ENCODE results near the gene CD2AP. TPM values are rescaled to one million over a fixed set of nuclear protein-coding genes. Genes with fewer than 3 reads are reported as not detected.

Gene CD2AP
- total RNA-seq, 1 donor from 2014 or later = 34.9 TPM

DNA sequence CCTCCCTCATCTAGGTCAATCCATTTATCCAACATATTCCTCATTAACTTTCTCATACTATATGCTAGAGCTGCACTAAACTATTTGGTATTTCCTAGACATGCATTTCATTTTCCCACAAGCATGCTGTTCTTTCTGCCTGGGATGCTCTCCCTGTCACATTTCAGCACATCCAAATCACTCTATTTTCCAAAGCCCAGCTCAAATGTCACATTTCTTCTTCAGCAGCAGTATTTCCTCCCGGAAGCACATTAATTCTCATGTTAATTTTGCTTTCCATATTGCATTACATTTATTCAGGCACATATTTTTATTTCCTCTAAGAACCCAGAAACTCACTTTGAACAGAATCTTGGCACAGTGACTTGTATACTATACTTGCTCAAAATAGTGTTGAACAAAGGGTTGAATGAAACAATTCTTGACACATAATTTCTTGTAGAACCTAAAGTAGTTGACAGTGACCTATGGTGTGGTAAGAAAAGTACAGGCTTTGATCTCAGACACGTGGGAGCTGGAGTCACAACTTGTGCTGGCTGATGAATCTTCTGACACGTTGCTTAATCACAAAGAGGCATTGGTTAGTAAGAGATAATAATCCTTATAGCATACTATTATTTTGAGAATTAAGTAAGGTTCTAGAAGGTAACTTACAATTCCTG is 30.8 kb upstream of the CD2AP start:
- Mint-ChIP-seq H3K27me3 (ENCODE audit: low read depth) (no peaks in the 10 kb centered on the region), H3K36me3 (no peaks in the 10 kb centered on the region), H3K9me3 (no peaks in the 10 kb centered on the region), H3K27ac (no peak overlapping the region), H3K4me1 (no peaks in the 10 kb centered on the region), H3K4me3 (no peak overlapping the region)
- no peak for DNase-seq (ENCODE audit: low spot score in 2 of 2, unreplicated experiment in 2 of 2)
- TF ChIP-seq, protein P1, sequence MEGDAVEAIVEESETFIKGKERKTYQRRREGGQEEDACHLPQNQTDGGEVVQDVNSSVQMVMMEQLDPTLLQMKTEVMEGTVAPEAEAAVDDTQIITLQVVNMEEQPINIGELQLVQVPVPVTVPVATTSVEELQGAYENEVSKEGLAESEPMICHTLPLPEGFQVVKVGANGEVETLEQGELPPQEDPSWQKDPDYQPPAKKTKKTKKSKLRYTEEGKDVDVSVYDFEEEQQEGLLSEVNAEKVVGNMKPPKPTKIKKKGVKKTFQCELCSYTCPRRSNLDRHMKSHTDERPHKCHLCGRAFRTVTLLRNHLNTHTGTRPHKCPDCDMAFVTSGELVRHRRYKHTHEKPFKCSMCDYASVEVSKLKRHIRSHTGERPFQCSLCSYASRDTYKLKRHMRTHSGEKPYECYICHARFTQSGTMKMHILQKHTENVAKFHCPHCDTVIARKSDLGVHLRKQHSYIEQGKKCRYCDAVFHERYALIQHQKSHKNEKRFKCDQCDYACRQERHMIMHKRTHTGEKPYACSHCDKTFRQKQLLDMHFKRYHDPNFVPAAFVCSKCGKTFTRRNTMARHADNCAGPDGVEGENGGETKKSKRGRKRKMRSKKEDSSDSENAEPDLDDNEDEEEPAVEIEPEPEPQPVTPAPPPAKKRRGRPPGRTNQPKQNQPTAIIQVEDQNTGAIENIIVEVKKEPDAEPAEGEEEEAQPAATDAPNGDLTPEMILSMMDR (IDR thresholded peaks at IDR 0.05; ENCODE audit: unreplicated experiment) = no peak

DNA sequence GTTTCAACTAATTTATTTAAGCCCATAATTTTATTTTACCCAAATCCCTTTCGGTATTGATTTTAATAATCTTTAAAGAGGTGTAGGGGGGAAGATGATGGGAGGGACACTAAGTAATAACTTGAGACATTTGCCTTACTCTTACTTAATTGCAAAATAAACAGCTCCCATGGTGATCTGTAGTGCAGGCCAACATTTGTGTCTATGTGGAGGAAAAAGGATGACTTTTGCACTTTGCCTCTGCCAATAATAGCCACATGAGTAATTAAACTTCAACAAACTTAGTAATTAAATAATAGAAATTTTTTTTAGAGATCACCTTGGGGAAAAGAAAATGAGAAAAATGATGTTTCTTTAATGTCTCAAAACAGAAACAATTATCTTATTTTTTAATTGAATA is 29.9 kb upstream of the CD2AP start:
- no peak for DNase-seq (ENCODE audit: low spot score in 2 of 2, unreplicated experiment in 2 of 2)
- no peaks in the 10 kb centered on the region for H3K9me3 Mint-ChIP-seq
- no peaks in the 10 kb centered on the region for H3K4me1 Mint-ChIP-seq
- H3K36me3 Mint-ChIP-seq = no peaks in the 10 kb centered on the region
- H3K27ac Mint-ChIP-seq = no peak overlapping the region
- H3K4me3 Mint-ChIP-seq = no peak overlapping the region
- TF ChIP-seq, protein P1 (IDR thresholded peaks at IDR 0.05; ENCODE audit: unreplicated experiment) = no peak
- no peaks in the 10 kb centered on the region for H3K27me3 Mint-ChIP-seq (ENCODE audit: low read depth)

DNA sequence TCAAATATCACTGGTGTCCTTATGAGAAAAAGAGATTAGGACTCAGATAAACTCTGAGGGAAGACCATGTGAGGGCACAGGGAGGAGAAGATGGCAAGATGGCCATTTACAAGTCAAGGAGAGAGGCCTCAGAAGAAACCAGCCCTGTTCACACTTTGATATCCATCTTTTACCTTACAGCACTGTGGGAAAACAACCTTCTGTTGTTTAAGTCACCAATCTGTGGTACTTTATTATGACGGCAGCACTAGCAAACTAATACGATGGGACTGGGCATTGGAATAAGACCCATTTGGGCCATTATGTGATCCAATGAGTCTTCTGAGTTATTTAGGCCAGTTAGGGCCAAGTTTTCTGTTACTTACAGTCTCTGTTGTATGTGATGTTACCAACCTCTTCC is 26.4 kb upstream of the CD2AP start:
- Mint-ChIP-seq H3K36me3 (no peaks in the 10 kb centered on the region), H3K27ac (no peak overlapping the region), H3K4me1 (no peaks in the 10 kb centered on the region), H3K4me3 (no peak overlapping the region), H3K9me3 (no peaks in the 10 kb centered on the region), H3K27me3 (ENCODE audit: low read depth) (no peaks in the 10 kb centered on the region)
- DNase-seq (ENCODE audit: low spot score in 2 of 2, unreplicated experiment in 2 of 2) = no peak
- TF ChIP-seq, protein P1 (IDR thresholded peaks at IDR 0.05; ENCODE audit: unreplicated experiment) = no peak

DNA sequence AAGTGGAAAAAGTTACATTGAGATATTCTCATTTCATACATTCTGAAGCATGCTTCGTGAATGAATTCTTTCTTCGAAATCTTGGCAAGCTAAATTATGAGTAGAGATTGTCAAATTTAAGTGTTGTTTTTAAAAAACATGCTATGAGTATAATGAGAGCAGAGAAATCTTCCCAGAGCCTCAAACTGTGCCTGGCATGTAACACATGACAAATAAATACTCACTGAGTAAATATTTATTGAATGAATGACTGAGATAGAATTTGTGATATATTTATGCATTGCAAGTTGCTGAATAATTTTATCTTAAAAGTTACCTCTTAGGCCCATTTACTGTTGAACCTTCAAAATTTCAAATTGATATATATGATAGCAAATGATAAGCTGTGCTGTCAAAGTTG is 24.7 kb upstream of the CD2AP start:
- H3K36me3 Mint-ChIP-seq = no peaks in the 10 kb centered on the region
- H3K4me3 Mint-ChIP-seq = no peak overlapping the region
- no peaks in the 10 kb centered on the region for H3K27me3 Mint-ChIP-seq (ENCODE audit: low read depth)
- no peak overlapping the region for H3K27ac Mint-ChIP-seq
- no peak for DNase-seq (ENCODE audit: low spot score in 2 of 2, unreplicated experiment in 2 of 2)
- no peaks in the 10 kb centered on the region for H3K4me1 Mint-ChIP-seq
- TF ChIP-seq, protein P1 (IDR thresholded peaks at IDR 0.05; ENCODE audit: unreplicated experiment) = no peak
- no peaks in the 10 kb centered on the region for H3K9me3 Mint-ChIP-seq

DNA sequence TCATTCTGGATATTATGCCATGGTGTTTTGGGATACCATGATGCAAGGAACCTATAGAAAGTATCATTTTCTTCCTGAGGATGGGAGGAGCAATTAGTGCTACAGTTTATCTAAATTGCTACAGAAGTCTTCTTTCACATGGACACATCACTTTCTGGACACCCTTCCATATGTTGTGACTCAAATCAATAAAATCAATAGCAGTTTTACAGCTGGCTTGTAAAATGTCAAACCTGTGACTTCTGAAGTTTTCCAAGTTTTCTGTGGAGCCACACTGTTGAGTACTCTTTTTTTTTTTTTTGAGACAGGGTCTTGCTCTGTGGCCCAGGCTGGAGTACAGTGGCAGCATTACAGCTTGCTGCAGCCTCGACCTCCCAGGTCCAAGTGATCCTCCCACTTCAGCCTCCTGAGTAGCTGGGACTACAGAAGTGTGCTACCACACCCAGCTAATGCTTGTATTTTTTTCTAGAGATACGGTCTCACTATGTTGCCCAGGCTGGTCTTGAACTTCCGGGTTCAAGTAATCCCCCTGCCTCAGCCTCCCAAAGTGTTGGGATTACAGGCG is 24.1 kb upstream of the CD2AP start:
- no peaks in the 10 kb centered on the region for H3K36me3 Mint-ChIP-seq
- no peaks in the 10 kb centered on the region for H3K9me3 Mint-ChIP-seq
- no peak for DNase-seq (ENCODE audit: low spot score in 2 of 2, unreplicated experiment in 2 of 2)
- TF ChIP-seq, protein P1 (IDR thresholded peaks at IDR 0.05; ENCODE audit: unreplicated experiment) = no peak
- H3K27ac Mint-ChIP-seq = no peak overlapping the region
- no peaks in the 10 kb centered on the region for H3K4me1 Mint-ChIP-seq
- H3K27me3 Mint-ChIP-seq (ENCODE audit: low read depth) = no peaks in the 10 kb centered on the region
- no peak overlapping the region for H3K4me3 Mint-ChIP-seq

Measured in mesothelial cell of epicardium (in vitro differentiated cells).